K562 (cell line): ENCODE data around the gene ERRFI1. TPM values are rescaled to one million over a fixed set of nuclear protein-coding genes. Genes with fewer than 3 reads are reported as not detected.

Experiments used
- ATAC-seq: fragments of 200-7000 bp; cut with Tn5 transposase; 3 replicates; pipeline ENCODE4 v1.9.1; 2020; ENCODE audit warnings: moderate library complexity
- BruUV-seq: library from RNA; stranded (reverse); fragments of 400-500 nt; replicated peaks from 2 replicates; lab custom pipeline; 2021; lab: Mats Ljungman, UMichigan
- CTCF ChIA-PET: fragments of 300-600 bp; formaldehyde crosslinking; extraction: SDS; loops from one replicate; lab custom pipeline; 2021; ENCODE audit warnings: low intra/inter-chr PET ratio; lab: Yijun Ruan, JAX
- POLR2A ChIA-PET: fragments of 300-600, 350-650 bp; sonication (Branson Sonifier 250); formaldehyde crosslinking; extraction: SDS; loops from one replicate; lab custom pipeline; 2021; ENCODE audit warnings: antibody characterized with exemption, inconsistent platforms; lab: Yijun Ruan, JAX
- DNase-seq, 4 experiments: peaks; one replicate each; pipeline versions ENCODE4 v3.0.0 to v3.0.0-alpha.2; 2011 to 2018; ENCODE audit warnings: low spot score in 3 of 4, mixed read lengths in 3 of 4; ENCODE audit errors: extremely low read depth in 1 of 4
- FAIRE-seq: peaks from 2 replicates; lab custom pipeline; 2011; peaks lifted over from hg19 to GRCh38; lab: Jason Lieb, UNC
- H2AFZ ChIP-seq: 2 replicates; pipeline ENCODE4 v1.6.0; 2011; ENCODE audit warnings: low read depth, low read length, control low read depth, inconsistent platforms
- H3K27ac ChIP-seq: fragments of 200-600 bp; 3 replicates; pipeline ENCODE4 v1.8.0; 2011; ENCODE audit warnings: low read depth, mild to moderate bottlenecking, control low read depth, inconsistent platforms, low read length, moderate library complexity, mixed read lengths; ENCODE audit errors: extremely low read depth
- H3K27me3 ChIP-seq, 2 experiments: fragments of 300-600 bp in 1 of 2; 2 replicates in 1 of 2; 3 replicates in 1 of 2; pipeline versions ENCODE4 v1.6.0 to v1.8.0; 2011; ENCODE audit warnings: inconsistent platforms in 2 of 2, low read length in 2 of 2, mild to moderate bottlenecking in 1 of 2, mixed read lengths in 1 of 2, moderate library complexity in 1 of 2; ENCODE audit not compliant: control insufficient read depth in 2 of 2, insufficient read depth in 2 of 2
- H3K36me3 ChIP-seq: fragments of 300-600 bp; 3 replicates; pipeline ENCODE4 v1.8.0; 2011; ENCODE audit warnings: mild to moderate bottlenecking, low read length, inconsistent platforms; ENCODE audit not compliant: control insufficient read depth, insufficient read depth
- H3K4me1 ChIP-seq, 2 experiments: fragments of 200-600 bp in 1 of 2; replicated peaks in 1 of 2; 2 replicates in 1 of 2; 3 replicates in 1 of 2; pipeline versions ENCODE4 v1.5.1 to v1.8.0; 2011; ENCODE audit warnings: inconsistent platforms in 2 of 2, low read length in 2 of 2, mild to moderate bottlenecking in 1 of 2, mixed read lengths in 1 of 2, moderate library complexity in 1 of 2; ENCODE audit not compliant: control insufficient read depth in 2 of 2, insufficient read depth in 2 of 2
- H3K4me2 ChIP-seq: 2 replicates; pipeline ENCODE4 v1.6.1; 2011; ENCODE audit warnings: low read length, control low read depth, inconsistent platforms, mixed read lengths; ENCODE audit not compliant: insufficient read depth
- H3K4me3 ChIP-seq: fragments of 200-600 bp; sonication (generic), shearing (Covaris generic); 2 replicates; pipeline ENCODE4 v1.5.1; 2016; ENCODE audit warnings: control low read depth, inconsistent platforms
- H3K79me2 ChIP-seq: fragments of 200-600 bp; 3 replicates; pipeline ENCODE4 v1.8.0; 2011; ENCODE audit warnings: low read length, inconsistent platforms; ENCODE audit not compliant: control insufficient read depth, insufficient read depth
- H3K9ac ChIP-seq, 2 experiments: 2 replicates each; pipeline versions ENCODE4 v1.6.0 to v1.6.1; 2011; ENCODE audit warnings: low read depth in 2 of 2, low read length in 2 of 2, control low read depth in 1 of 2, inconsistent platforms in 1 of 2, mild to moderate bottlenecking in 1 of 2, mixed read lengths in 1 of 2; ENCODE audit not compliant: insufficient read depth in 1 of 2
- H3K9me1 ChIP-seq: one replicate; pipeline ENCODE4 v1.6.0; 2011; ENCODE audit warnings: inconsistent platforms, mild to moderate bottlenecking, low read length, moderate library complexity; ENCODE audit not compliant: control insufficient read depth, insufficient read depth
- H3K9me3 ChIP-seq: replicated peaks from 2 replicates; pipeline ENCODE4 v1.5.1; 2011; ENCODE audit warnings: low read depth, low read length, inconsistent platforms; ENCODE audit not compliant: control insufficient read depth, insufficient read depth
- H4K20me1 ChIP-seq: replicated peaks from 2 replicates; pipeline ENCODE4 v1.6.1; 2011; ENCODE audit warnings: low read length, inconsistent platforms, mixed read lengths; ENCODE audit not compliant: control insufficient read depth, insufficient read depth
- CBFA2T3 ChIP-seq: fragments of 450-650 bp; IDR thresholded peaks from 2 replicates; pipeline ENCODE4 v1.6.1; 2017
- CREBBP ChIP-seq: IDR thresholded peaks from one replicate; pipeline ENCODE4 v1.6.1; 2012; ENCODE audit warnings: low read depth, mild to moderate bottlenecking, control low read depth, inconsistent platforms, low read length
- ETS2 ChIP-seq: IDR thresholded peaks from 2 replicates; pipeline ENCODE4 v1.6.1; 2016; ENCODE audit warnings: borderline replicate concordance, missing genetic modification characterization, mild to moderate bottlenecking, moderate library complexity, missing compliant biosample characterization; ENCODE audit not compliant: poor library complexity, severe bottlenecking
- ETV6 ChIP-seq, 3 experiments: fragments of 150-350 bp in 1 of 3; sonication (generic) in 1 of 3; formaldehyde crosslinking in 1 of 3; IDR thresholded peaks; 2 replicates each; pipeline versions ENCODE4 v1.6.1 to v1.8.0; 2014 to 2022; ENCODE audit warnings: borderline replicate concordance in 2 of 3, low read depth in 2 of 3, antibody characterized with exemption in 1 of 3, low read length in 1 of 3, mild to moderate bottlenecking in 1 of 3, missing genetic modification reagents in 1 of 3
- PHB2 ChIP-seq: fragments of 450-650 bp; IDR thresholded peaks from 2 replicates; pipeline ENCODE4 v1.6.1; 2017; ENCODE audit warnings: low read depth
- RBM14 ChIP-seq: fragments of 200-400 bp; formaldehyde crosslinking; IDR thresholded peaks from 2 replicates; pipeline ENCODE4 v1.6.1; 2018; ENCODE audit warnings: low read depth, mild to moderate bottlenecking, low read length, moderate library complexity, borderline replicate concordance; ENCODE audit not compliant: insufficient read depth
- SAFB2 ChIP-seq: fragments of 200-400 bp; formaldehyde crosslinking; IDR thresholded peaks from 2 replicates; pipeline ENCODE4 v1.6.1; 2018; ENCODE audit warnings: borderline replicate concordance, low read length, low read depth, moderate library complexity; ENCODE audit not compliant: severe bottlenecking
- ZC3H4 ChIP-seq: sonication (generic); formaldehyde crosslinking; IDR thresholded peaks from 2 replicates; pipeline ENCODE4 v1.9.0; 2021; ENCODE audit warnings: missing genetic modification reagents, borderline replicate concordance
- ZKSCAN1 ChIP-seq: fragments of 150-350 bp; IDR thresholded peaks from 2 replicates; pipeline ENCODE4 v1.6.1; 2016; ENCODE audit warnings: low read depth, low read length
- ZKSCAN8 ChIP-seq: fragments of 200-800 bp; sonication (Bioruptor generic); IDR thresholded peaks from 2 replicates; pipeline ENCODE4 v1.6.1; 2016; ENCODE audit warnings: missing genetic modification characterization, missing compliant biosample characterization
- ZNF282 ChIP-seq: sonication (generic); formaldehyde crosslinking; IDR thresholded peaks from 2 replicates; pipeline ENCODE4 v1.8.1; 2023; ENCODE audit warnings: missing genetic modification reagents
- WGBS: fragments of 100-300 bp; shearing (Covaris generic); methylation state at CpG from one replicate; pipeline ENCODE4 v1.1.6; 2016; ENCODE audit warnings: low coverage, mixed read lengths; ENCODE audit not compliant: insufficient coverage; ENCODE audit errors: missing lambda C conversion rate; 5-methylcytosine and 5-hydroxymethylcytosine counted together
- in situ Hi-C: fragments of 300-500 bp; cut with MboI; formaldehyde crosslinking; loops from 4 replicates; pipeline ENCODE4 v1.15.0; 2018; ENCODE audit warnings: inconsistent platforms, mixed read lengths
- intact Hi-C: fragments of 100-400 bp; cut with micrococcal nuclease; formaldehyde crosslinking; loops from 2 replicates; pipeline ENCODE4 v1.14.2; 2022
- polyA plus RNA-seq, 8 experiments: library from polyadenylated mRNA; depleted of rRNA in 4 of 8; stranded (reverse) in 5 of 8; unstranded in 3 of 8; fragments of >200 nt; fragmentation: Nextera tagmentation in 2 of 8; fragmentation: Illumina TruSeq in 1 of 8; extraction: Ambion mirVana in 2 of 8; extraction: Trizol in 1 of 8; gene quantifications; 2 replicates each; pipeline versions ENCODE4 v1.2.1 to v1.2.3, GENCODE V29; 2011 to 2014; ENCODE audit warnings: inconsistent platforms in 1 of 8, missing spikeins in 1 of 8
- total RNA-seq, 7 experiments: library from RNA; depleted of rRNA in 6 of 7; stranded (reverse); fragments of >200 nt in 6 of 7; fragmentation: Illumina TruSeq in 2 of 7; extraction: Trizol in 2 of 7; gene quantifications; 2 replicates each; pipeline versions ENCODE4 v1.2.1 to v1.2.3, GENCODE V29; 2011 to 2021; ENCODE audit warnings: low replicate concordance in 1 of 7
- TF ChIP-seq, protein P1 (sequence below): fragments of 200-400 bp; formaldehyde crosslinking; IDR thresholded peaks from 2 replicates; pipeline ENCODE4 v1.6.1; 2017; ENCODE audit warnings: mild to moderate bottlenecking, low read depth, low read length, moderate library complexity
- TF ChIP-seq, protein P2 (sequence below): IDR thresholded peaks from 2 replicates; pipeline ENCODE4 v1.6.1; 2012; ENCODE audit warnings: low read depth, low read length, improper control_type of control experiment, borderline replicate concordance

Gene ERRFI1
- total and polyA plus RNA-seq, 9 of the 15 experiments (the other 6 are each of a cell fraction or from before 2014, with no cell fraction given), result 0.67 to 4.4 (median 1.1) TPM

DNA sequence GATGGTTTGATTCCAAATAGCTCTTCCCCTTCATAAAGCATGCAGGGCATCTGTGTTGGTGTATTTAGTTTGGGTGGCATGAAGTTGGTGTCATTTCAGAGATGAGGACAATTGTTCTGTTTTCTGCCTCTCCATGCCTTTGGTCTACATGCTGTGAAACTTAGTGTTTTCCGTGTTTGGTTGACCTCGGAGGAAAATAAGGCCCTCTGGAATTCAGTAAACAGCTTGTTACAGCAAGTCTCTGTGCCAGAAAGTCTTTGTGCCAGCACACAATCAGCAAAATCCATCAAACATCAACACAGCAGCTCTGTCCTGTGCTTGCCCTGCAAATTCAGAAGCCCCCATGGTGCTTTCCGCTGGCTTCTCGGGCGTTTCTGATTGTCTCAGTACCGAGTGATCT is 55.1 kb downstream of the ERRFI1 start:
- no peaks in the 10 kb centered on the region for H3K4me1 ChIP-seq
- no peaks in the 10 kb centered on the region for H3K9me1 ChIP-seq
- peaks cover 8% of the 10 kb centered on the region; the same call in 1 of the 2 replicates for H4K20me1 ChIP-seq
- H3K79me2 ChIP-seq, result peaks cover 39% of the 10 kb centered on the region
- intact Hi-C loops, result no loop called here
- no peak overlapping the region for H3K27ac ChIP-seq
- no peak overlapping the region for H3K4me2 ChIP-seq
- H3K9me3 ChIP-seq, result no peaks in the 10 kb centered on the region
- 99% methylated on average over 6 of the region's 6 CpGs for WGBS
- no peak overlapping the region for H3K9ac ChIP-seq
- FAIRE-seq, result no peak
- POLR2A ChIA-PET, result interaction anchor here (1.5 kb wide), 1 partner anchor 10 kb away, joined by 4 read pairs; no protein-coding TSS in a partner anchor
- peaks cover 80% of the 10 kb centered on the region for H3K36me3 ChIP-seq
- H3K4me3 ChIP-seq, result no peak overlapping the region
- CTCF ChIA-PET, result no interaction called here
- in situ Hi-C loops, result no loop called here
- H3K27me3 ChIP-seq, result no peaks in the 10 kb centered on the region
- BruUV-seq, result no TSS peak
- no peak for TF ChIP-seq ZNF282
- TF ChIP-seq, protein P1, sequence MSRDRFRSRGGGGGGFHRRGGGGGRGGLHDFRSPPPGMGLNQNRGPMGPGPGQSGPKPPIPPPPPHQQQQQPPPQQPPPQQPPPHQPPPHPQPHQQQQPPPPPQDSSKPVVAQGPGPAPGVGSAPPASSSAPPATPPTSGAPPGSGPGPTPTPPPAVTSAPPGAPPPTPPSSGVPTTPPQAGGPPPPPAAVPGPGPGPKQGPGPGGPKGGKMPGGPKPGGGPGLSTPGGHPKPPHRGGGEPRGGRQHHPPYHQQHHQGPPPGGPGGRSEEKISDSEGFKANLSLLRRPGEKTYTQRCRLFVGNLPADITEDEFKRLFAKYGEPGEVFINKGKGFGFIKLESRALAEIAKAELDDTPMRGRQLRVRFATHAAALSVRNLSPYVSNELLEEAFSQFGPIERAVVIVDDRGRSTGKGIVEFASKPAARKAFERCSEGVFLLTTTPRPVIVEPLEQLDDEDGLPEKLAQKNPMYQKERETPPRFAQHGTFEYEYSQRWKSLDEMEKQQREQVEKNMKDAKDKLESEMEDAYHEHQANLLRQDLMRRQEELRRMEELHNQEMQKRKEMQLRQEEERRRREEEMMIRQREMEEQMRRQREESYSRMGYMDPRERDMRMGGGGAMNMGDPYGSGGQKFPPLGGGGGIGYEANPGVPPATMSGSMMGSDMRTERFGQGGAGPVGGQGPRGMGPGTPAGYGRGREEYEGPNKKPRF, result no peak
- no peak for TF ChIP-seq ETV6 (IDR thresholded peaks at IDR 0.05; ENCODE audit: borderline replicate concordance in 1 of 2, low read depth in 2 of 2, low read length in 1 of 2)
- TF ChIP-seq ETV6 (CRISPR knock-in tag; IDR thresholded peaks at IDR 0.05; ENCODE audit: borderline replicate concordance), result no peak
- TF ChIP-seq, protein P2, sequence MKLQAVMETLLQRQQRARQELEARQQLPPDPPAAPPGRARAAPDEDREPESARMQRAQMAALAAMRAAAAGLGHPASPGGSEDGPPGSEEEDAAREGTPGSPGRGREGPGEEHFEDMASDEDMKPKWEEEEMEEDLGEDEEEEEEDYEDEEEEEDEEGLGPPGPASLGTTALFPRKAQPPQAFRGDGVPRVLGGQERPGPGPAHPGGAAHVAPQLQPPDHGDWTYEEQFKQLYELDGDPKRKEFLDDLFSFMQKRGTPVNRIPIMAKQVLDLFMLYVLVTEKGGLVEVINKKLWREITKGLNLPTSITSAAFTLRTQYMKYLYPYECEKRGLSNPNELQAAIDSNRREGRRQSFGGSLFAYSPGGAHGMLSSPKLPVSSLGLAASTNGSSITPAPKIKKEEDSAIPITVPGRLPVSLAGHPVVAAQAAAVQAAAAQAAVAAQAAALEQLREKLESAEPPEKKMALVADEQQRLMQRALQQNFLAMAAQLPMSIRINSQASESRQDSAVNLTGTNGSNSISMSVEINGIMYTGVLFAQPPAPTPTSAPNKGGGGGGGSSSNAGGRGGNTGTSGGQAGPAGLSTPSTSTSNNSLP, result no peak
- TF ChIP-seq RBM14, result no peak
- TF ChIP-seq CREBBP, result no peak
- no peak for TF ChIP-seq SAFB2
- no peak for TF ChIP-seq ZKSCAN8
- no peak for TF ChIP-seq ZC3H4
- no peak for TF ChIP-seq PHB2
- TF ChIP-seq CBFA2T3, result no peak
- no peak for TF ChIP-seq ETS2 (tag)
- TF ChIP-seq ZKSCAN1, result no peak
- DNase-seq, result no peak
- H2AFZ ChIP-seq, result no peak overlapping the region
- no peak for ATAC-seq
